Fibroblast of lung (primary cell): ENCODE measurements around the gene ELK3. TPM values are rescaled to one million over a fixed set of nuclear protein-coding genes. Genes with fewer than 3 reads are reported as not detected.
A peak's percentile ranks its signal among the peaks of the same experiment; 100 is the strongest.

Experiments
- DNase-seq, 2 donors: peaks; one replicate each; pipeline versions ENCODE4 v3.0.0 to v3.0.0-alpha.2; 2010; ENCODE audit warnings: low read depth in 2 of 2
- H2AFZ ChIP-seq: 2 replicates; pipeline ENCODE4 v1.5.1; 2012; ENCODE audit warnings: low read length, control low read depth, inconsistent platforms
- H3K27ac ChIP-seq: 2 replicates; pipeline ENCODE4 v1.5.1; 2011; ENCODE audit warnings: low read length, control low read depth; ENCODE audit not compliant: insufficient read depth
- H3K27me3 ChIP-seq: 2 replicates; pipeline ENCODE4 v1.5.1; 2011; ENCODE audit warnings: mild to moderate bottlenecking, low read length; ENCODE audit not compliant: control insufficient read depth, insufficient read depth
- H3K36me3 ChIP-seq: 2 replicates; pipeline ENCODE4 v1.5.1; 2011; ENCODE audit warnings: low read length; ENCODE audit not compliant: control insufficient read depth, insufficient read depth
- H3K4me1 ChIP-seq: 2 replicates; pipeline ENCODE4 v1.5.1; 2011; ENCODE audit warnings: low read length; ENCODE audit not compliant: control insufficient read depth, insufficient read depth; ENCODE audit errors: extremely low read depth
- H3K4me2 ChIP-seq: 2 replicates; pipeline ENCODE4 v1.5.1; 2011; ENCODE audit warnings: low read length, control low read depth; ENCODE audit not compliant: insufficient read depth; ENCODE audit errors: extremely low read depth
- H3K4me3 ChIP-seq, 4 experiments: fragments of 200-600 bp in 1 of 4; sonication (generic) in 1 of 4; replicated peaks in 1 of 4; 2 replicates each; pipeline ENCODE4 v1.5.1; 2011 to 2016; ENCODE audit warnings: low read length in 4 of 4, low read depth in 3 of 4, mild to moderate bottlenecking in 3 of 4, control low read depth in 2 of 4, inconsistent platforms in 1 of 4, mixed read lengths in 1 of 4; ENCODE audit not compliant: insufficient read depth in 1 of 4; ENCODE audit errors: control extremely low read depth in 1 of 4
- H3K79me2 ChIP-seq: 2 replicates; pipeline ENCODE4 v1.5.1; 2012; ENCODE audit warnings: mild to moderate bottlenecking, low read length, inconsistent platforms; ENCODE audit not compliant: control insufficient read depth, insufficient read depth
- H3K9ac ChIP-seq: 2 replicates; pipeline ENCODE4 v1.5.1; 2011; ENCODE audit warnings: mild to moderate bottlenecking, low read length, control low read depth; ENCODE audit not compliant: insufficient read depth
- H3K9me3 ChIP-seq: 2 replicates; pipeline ENCODE4 v1.5.1; 2012; ENCODE audit warnings: low read depth, low read length; ENCODE audit not compliant: control insufficient read depth, insufficient read depth
- H4K20me1 ChIP-seq: 2 replicates; pipeline ENCODE4 v1.5.1; 2011; ENCODE audit warnings: low read length; ENCODE audit not compliant: control insufficient read depth, insufficient read depth; ENCODE audit errors: extremely low read depth
- CTCF ChIP-seq, 2 donors: IDR thresholded peaks in 1 of 2; conservative IDR thresholded peaks in 1 of 2; 1 replicate in 1 of 2; 2 replicates in 1 of 2; pipeline ENCODE4 v1.5.1; 2011 to 2012; ENCODE audit warnings: low read length in 2 of 2, control low read depth in 1 of 2, inconsistent platforms in 1 of 2, low read depth in 1 of 2, mild to moderate bottlenecking in 1 of 2
- EZH2 ChIP-seq: IDR thresholded peaks from 2 replicates; pipeline ENCODE4 v1.5.1; 2012; ENCODE audit warnings: low read length, control low read depth, mild to moderate bottlenecking; ENCODE audit errors: missing control alignments
- polyA plus RNA-seq, 2 donors: library from polyadenylated mRNA; depleted of rRNA in 1 of 2; stranded (reverse) in 1 of 2; unstranded in 1 of 2; fragments of >200 nt; gene quantifications; 2 replicates each; pipeline ENCODE4 v1.2.1, GENCODE V29; 2011 to 2012; ENCODE audit warnings: missing spikeins in 1 of 2
- total RNA-seq: library from RNA; depleted of rRNA; stranded (reverse); fragments of >200 nt; gene quantifications from 2 replicates; pipeline ENCODE4 v1.2.1, GENCODE V29; 2014

Gene ELK3
- total and polyA plus RNA-seq, 2 donors (not counting 1 experiment from before 2014, with no cell fraction given) = 14.7 to 27.9 TPM

GRCh38 chr12:96300064-96300463 is 105.9 kb downstream of the ELK3 start:
- Histone ChIP-seq H3K27me3 (no peaks in the 10 kb centered on the region), H3K27ac (no peak overlapping the region), H3K4me1 (no peaks in the 10 kb centered on the region), H3K9ac (no peak overlapping the region), H3K79me2 (peaks cover 10% of the 10 kb centered on the region), H3K9me3 (no peaks in the 10 kb centered on the region), H3K36me3 (no peaks in the 10 kb centered on the region), H3K4me3 (no peak overlapping the region), H3K4me2 (no peak overlapping the region), H4K20me1 (no peaks in the 10 kb centered on the region), H2AFZ (no peak overlapping the region)
- TF ChIP-seq EZH2 (no peak), CTCF (conservative IDR thresholded peaks at IDR 0.05 in 1 of 2, IDR thresholded peaks at IDR 0.05 in 1 of 2; ENCODE audit: low read depth in 1 of 2, low read length in 2 of 2) (no peak)
- DNase-seq = peak in 1 of 2 donors; percentile 4

GRCh38 chr12:96301732-96302131 is 107.6 kb downstream of the ELK3 start:
- no peaks in the 10 kb centered on the region for H3K9me3 ChIP-seq

GRCh38 chr12:96302687-96303310 is 108.6 kb downstream of the ELK3 start:
- Histone ChIP-seq H3K4me1 (no peaks in the 10 kb centered on the region), H3K9me3 (no peaks in the 10 kb centered on the region), H2AFZ (no peak overlapping the region), H3K36me3 (no peaks in the 10 kb centered on the region), H3K27ac (no peak overlapping the region), H4K20me1 (no peaks in the 10 kb centered on the region), H3K27me3 (no peaks in the 10 kb centered on the region), H3K79me2 (peaks cover 19% of the 10 kb centered on the region), H3K9ac (no peak overlapping the region), H3K4me3 (no peak overlapping the region), H3K4me2 (no peak overlapping the region)
- TF ChIP-seq EZH2 (no peak), CTCF (conservative IDR thresholded peaks at IDR 0.05 in 1 of 2, IDR thresholded peaks at IDR 0.05 in 1 of 2; ENCODE audit: low read depth in 1 of 2, low read length in 2 of 2) (no peak)
- no peak for DNase-seq

More at GRCh38 chr12:96301732-96302131, 107.6 kb downstream of the ELK3 start:
- Histone ChIP-seq H3K36me3 (no peaks in the 10 kb centered on the region), H3K27me3 (no peaks in the 10 kb centered on the region), H2AFZ (no peak overlapping the region), H3K9ac (no peak overlapping the region), H4K20me1 (no peaks in the 10 kb centered on the region), H3K27ac (no peak overlapping the region), H3K79me2 (peaks cover 17% of the 10 kb centered on the region), H3K4me1 (no peaks in the 10 kb centered on the region), H3K4me3 (no peak overlapping the region), H3K4me2 (no peak overlapping the region)
- TF ChIP-seq EZH2 (no peak), CTCF (conservative IDR thresholded peaks at IDR 0.05 in 1 of 2, IDR thresholded peaks at IDR 0.05 in 1 of 2; ENCODE audit: low read depth in 1 of 2, low read length in 2 of 2) (no peak)
- no peak for DNase-seq
